Spleen (tissue), 11 donors: ENCODE data around the gene CYP19A1. TPM values are rescaled to one million over a fixed set of nuclear protein-coding genes. Genes with fewer than 3 reads are reported as not detected.
A peak's percentile ranks its signal among the peaks of the same experiment; 100 is the strongest.

Source experiments
- DNase-seq: peaks from one replicate; pipeline ENCODE4 v3.0.0-alpha.2; 2020
- H3K27ac ChIP-seq, 8 donors: fragments of 200-600 bp; sonication (generic) in 7 of 8; 1 replicate in 4 of 8; 2 replicates in 4 of 8; pipeline versions ENCODE4 v1.5.0 to v1.8.0; 2016 to 2021; ENCODE audit warnings: inconsistent platforms in 4 of 8, mild to moderate bottlenecking in 4 of 8, moderate library complexity in 1 of 8
- H3K27me3 ChIP-seq, 7 donors: fragments of 200-600 bp; sonication (generic) in 6 of 7; replicated peaks in 1 of 7; 1 replicate in 4 of 7; 2 replicates in 3 of 7; pipeline versions ENCODE4 v1.5.0 to v1.8.0; 2016 to 2021; ENCODE audit warnings: inconsistent platforms in 3 of 7, mild to moderate bottlenecking in 1 of 7
- H3K36me3 ChIP-seq, 6 donors: fragments of 200-600 bp; sonication (generic) in 5 of 6; 1 replicate in 4 of 6; 2 replicates in 2 of 6; pipeline versions ENCODE4 v1.5.0 to v1.8.0; 2016 to 2021; ENCODE audit warnings: inconsistent platforms in 2 of 6
- H3K4me1 ChIP-seq, 6 donors: fragments of 200-600 bp; sonication (generic) in 5 of 6; 1 replicate in 3 of 6; 2 replicates in 3 of 6; pipeline versions ENCODE4 v1.5.0 to v1.8.0; 2016 to 2021; ENCODE audit warnings: inconsistent platforms in 3 of 6
- H3K4me3 ChIP-seq, 8 donors: fragments of 200-600 bp; sonication (generic) in 7 of 8; 1 replicate in 4 of 8; 2 replicates in 4 of 8; pipeline versions ENCODE4 v1.5.0 to v1.8.0; 2016 to 2021; ENCODE audit warnings: inconsistent platforms in 4 of 8, mild to moderate bottlenecking in 4 of 8, moderate library complexity in 2 of 8
- H3K9me3 ChIP-seq, 8 donors: fragments of 200-600 bp; sonication (generic) in 7 of 8; 1 replicate in 4 of 8; 2 replicates in 4 of 8; pipeline versions ENCODE4 v1.5.0 to v1.8.0; 2016 to 2021; ENCODE audit warnings: inconsistent platforms in 4 of 8
- POLR2A ChIP-seq, 3 donors: fragments of 450-650 bp; IDR thresholded peaks; one replicate each; pipeline ENCODE4 v1.5.1; 2017; ENCODE audit warnings: antibody characterized with exemption in 3 of 3, mild to moderate bottlenecking in 1 of 3
- POLR2AphosphoS5 ChIP-seq, 3 donors: sonication (generic); formaldehyde crosslinking; IDR thresholded peaks; one replicate each; pipeline ENCODE4 v1.5.1; 2017; ENCODE audit warnings: antibody characterized with exemption in 3 of 3
- WGBS, 5 donors: extraction: QIAGEN DNeasy Blood & Tissue Kit in 3 of 5; methylation state at CpG; one replicate each; pipeline versions ENCODE4 v1.1.5 to v1.1.7; 2013 to 2018; 5-methylcytosine and 5-hydroxymethylcytosine counted together
- intact Hi-C: fragments of 100-400 bp; cut with DNase I; formaldehyde crosslinking; loops from one replicate; pipeline ENCODE4 v1.15.0; 2023; ENCODE audit warnings: low total_unique reads
- polyA plus RNA-seq, 3 donors: library from polyadenylated mRNA; stranded (reverse); fragments of 200-250 nt; gene quantifications; one replicate each; pipeline ENCODE4 v1.2.1, GENCODE V29; 2013
- total RNA-seq, 7 donors: library from RNA; depleted of rRNA in 3 of 7; stranded (reverse); fragments of >200 nt in 3 of 7; fragmentation: NEBNext Ultra II Directional in 4 of 7; extraction: Animal tissue kit (Norgen Biotek cat#: 25700) in 4 of 7; gene quantifications; one replicate each; pipeline versions ENCODE4 v1.1.0 to v1.2.1, GENCODE V29; 2016 to 2021
- TF ChIP-seq, protein P1 (sequence below), 11 experiments: fragments of 200-600 bp in 7 of 11; fragments of 450-650 bp in 4 of 11; sonication (generic) in 4 of 11; IDR thresholded peaks in 8 of 11; conservative IDR thresholded peaks in 3 of 11; 1 replicate in 7 of 11; 2 replicates in 4 of 11; pipeline versions ENCODE4 v1.4.0 to v1.8.0; 2016 to 2021; ENCODE audit warnings: antibody characterized with exemption in 11 of 11, inconsistent platforms in 4 of 11, mild to moderate bottlenecking in 1 of 11
- donor health status: healthy with polysubstance abuse.
- donor health status: DM: no; HTN: no; CAD: no; lungs with moderate emphysema.
- donor health status: DM: no; HTN: no; CAD: no.
- donor health status: Bipolar disorder and iron deficiency.
- donor health status: healthy.
- donor health status: DM: no; HTN: no; CAD: no.
- donor health status: DM: yes; HTN: yes; CAD: no.

CYP19A1 gene
- total and polyA plus RNA-seq, 10 donors = 0.13 to 5.6 (median 0.96) TPM; not detected in 1

DNA sequence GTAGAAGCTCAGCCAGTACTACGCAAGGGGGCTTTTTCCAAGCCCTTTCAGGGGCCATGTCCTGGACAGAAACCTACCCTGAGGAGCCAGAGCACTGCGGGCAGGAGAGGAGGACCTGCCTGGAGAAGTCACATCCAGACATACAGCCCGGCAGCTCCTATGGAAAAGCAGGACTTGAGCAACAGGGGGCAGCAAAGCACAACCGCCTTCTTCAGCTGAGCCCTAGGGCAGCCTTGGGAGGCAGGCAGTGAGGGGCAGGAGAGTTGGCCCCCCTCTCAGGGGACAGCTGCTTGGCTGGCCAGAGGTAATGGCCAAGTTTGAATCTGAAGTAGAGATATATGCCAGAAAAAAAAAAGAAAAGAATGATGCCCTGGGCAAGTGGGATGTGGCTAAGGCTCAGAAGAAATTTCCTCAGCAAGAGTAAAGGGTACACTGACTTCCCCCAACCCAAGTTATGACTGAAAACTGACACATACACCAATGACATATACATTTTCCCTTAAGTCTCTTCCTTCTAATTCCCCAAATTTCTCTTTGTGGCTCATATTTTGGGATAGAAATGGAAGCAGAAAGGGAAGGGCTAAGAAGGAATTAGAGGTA is 56.9 kb downstream of the CYP19A1 start:
- H3K4me3 ChIP-seq = no peak overlapping the region
- intact Hi-C loops = loop anchor here (10.0 kb wide), 1 partner anchor 103 kb away; no protein-coding TSS in a partner anchor
- no peaks in the 10 kb centered on the region for H3K36me3 ChIP-seq
- H3K27me3 ChIP-seq = peaks cover 0 to 5% (median 0%) of the 10 kb centered on the region in 7 donors
- DNase-seq = no peak
- peak overlapping the region in 2 of 8 donors; percentile 13 to 53 for H3K27ac ChIP-seq
- no peaks in the 10 kb centered on the region for H3K9me3 ChIP-seq
- TF ChIP-seq, protein P1, sequence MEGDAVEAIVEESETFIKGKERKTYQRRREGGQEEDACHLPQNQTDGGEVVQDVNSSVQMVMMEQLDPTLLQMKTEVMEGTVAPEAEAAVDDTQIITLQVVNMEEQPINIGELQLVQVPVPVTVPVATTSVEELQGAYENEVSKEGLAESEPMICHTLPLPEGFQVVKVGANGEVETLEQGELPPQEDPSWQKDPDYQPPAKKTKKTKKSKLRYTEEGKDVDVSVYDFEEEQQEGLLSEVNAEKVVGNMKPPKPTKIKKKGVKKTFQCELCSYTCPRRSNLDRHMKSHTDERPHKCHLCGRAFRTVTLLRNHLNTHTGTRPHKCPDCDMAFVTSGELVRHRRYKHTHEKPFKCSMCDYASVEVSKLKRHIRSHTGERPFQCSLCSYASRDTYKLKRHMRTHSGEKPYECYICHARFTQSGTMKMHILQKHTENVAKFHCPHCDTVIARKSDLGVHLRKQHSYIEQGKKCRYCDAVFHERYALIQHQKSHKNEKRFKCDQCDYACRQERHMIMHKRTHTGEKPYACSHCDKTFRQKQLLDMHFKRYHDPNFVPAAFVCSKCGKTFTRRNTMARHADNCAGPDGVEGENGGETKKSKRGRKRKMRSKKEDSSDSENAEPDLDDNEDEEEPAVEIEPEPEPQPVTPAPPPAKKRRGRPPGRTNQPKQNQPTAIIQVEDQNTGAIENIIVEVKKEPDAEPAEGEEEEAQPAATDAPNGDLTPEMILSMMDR (IDR thresholded peaks at IDR 0.05 in 8 of 11, conservative IDR thresholded peaks at IDR 0.05 in 3 of 11) = peak in 9 of 11 experiments; percentile 21 to 68 (median 49)
- no peak for TF ChIP-seq POLR2AphosphoS5 (IDR thresholded peaks at IDR 0.05)
- peaks cover 0 to 29% (median 10%) of the 10 kb centered on the region in 6 donors for H3K4me1 ChIP-seq
- WGBS, 5 donors = 34 to 50% (median 38%) methylated on average over 4 of the region's 4 CpGs

DNA sequence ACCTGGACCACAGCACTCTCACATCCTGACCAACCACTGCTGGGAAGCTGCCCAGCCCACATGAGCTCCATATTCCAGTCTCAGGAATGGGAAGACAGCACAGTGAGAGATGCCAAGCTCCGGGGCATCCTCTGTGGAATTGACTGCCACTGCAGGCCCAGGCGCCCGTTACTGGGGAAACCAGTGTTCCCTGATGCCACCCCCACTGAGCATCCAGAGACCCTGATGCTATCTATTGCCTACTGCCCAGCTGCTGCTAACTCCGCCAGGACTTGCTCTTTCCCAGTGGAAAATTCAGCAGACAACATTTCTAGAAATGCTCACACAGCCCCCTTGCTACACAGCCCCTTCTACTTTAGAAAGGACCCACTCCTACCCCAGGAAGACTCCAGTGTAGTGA is 57.6 kb downstream of the CYP19A1 start:
- peak overlapping the region in 1 of 8 donors; percentile 13 for H3K27ac ChIP-seq
- TF ChIP-seq, protein P1 (IDR thresholded peaks at IDR 0.05 in 8 of 11, conservative IDR thresholded peaks at IDR 0.05 in 3 of 11) = no peak
- TF ChIP-seq POLR2AphosphoS5 (IDR thresholded peaks at IDR 0.05) = no peak
- DNase-seq = no peak
- H3K9me3 ChIP-seq = no peaks in the 10 kb centered on the region
- H3K27me3 ChIP-seq = peaks cover 0 to 5% (median 0%) of the 10 kb centered on the region in 7 donors
- H3K36me3 ChIP-seq = no peaks in the 10 kb centered on the region
- H3K4me3 ChIP-seq = no peak overlapping the region
- intact Hi-C loops = loop anchor here (10.0 kb wide), 1 partner anchor 104 kb away; no protein-coding TSS in a partner anchor
- 94 to 100% (median 96%) methylated on average over 4 of the region's 4 CpGs for WGBS, 5 donors
- H3K4me1 ChIP-seq = peaks cover 0 to 29% (median 10%) of the 10 kb centered on the region in 6 donors

DNA sequence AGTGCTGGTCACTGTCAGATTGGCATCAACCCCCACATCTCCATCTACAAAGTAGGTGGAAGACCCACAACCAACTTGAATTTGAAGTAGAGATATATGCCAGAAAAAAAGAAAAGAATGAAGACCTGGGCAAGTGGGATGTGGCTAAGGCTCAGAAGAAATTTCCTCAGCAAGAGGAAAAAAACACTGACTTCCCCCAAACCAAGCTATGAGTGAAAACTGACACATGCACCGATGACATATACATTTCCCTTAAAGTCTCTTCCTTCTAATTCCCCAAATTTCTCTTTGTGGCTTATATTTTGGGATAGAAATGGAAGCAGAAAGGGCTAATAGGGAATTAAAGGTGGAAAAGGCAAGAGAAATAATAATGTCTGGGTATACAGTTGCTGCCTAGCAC is 59.0 kb downstream of the CYP19A1 start:
- 65 to 89% (median 80%) methylated on average over 1 of the region's 1 CpG for WGBS, 5 donors
- TF ChIP-seq POLR2AphosphoS5 (IDR thresholded peaks at IDR 0.05) (no peak), POLR2A (IDR thresholded peaks at IDR 0.05) (no peak)
- TF ChIP-seq, protein P1 (IDR thresholded peaks at IDR 0.05 in 8 of 11, conservative IDR thresholded peaks at IDR 0.05 in 3 of 11) = no peak
- H3K9me3 ChIP-seq = no peaks in the 10 kb centered on the region
- H3K36me3 ChIP-seq = no peaks in the 10 kb centered on the region
- H3K4me3 ChIP-seq = no peak overlapping the region
- peaks cover 0 to 14% (median 0%) of the 10 kb centered on the region in 7 donors for H3K27me3 ChIP-seq
- H3K27ac ChIP-seq = no peak overlapping the region
- DNase-seq = no peak
- peaks cover 0 to 29% (median 10%) of the 10 kb centered on the region in 6 donors for H3K4me1 ChIP-seq
- intact Hi-C loops = no loop called here

DNA sequence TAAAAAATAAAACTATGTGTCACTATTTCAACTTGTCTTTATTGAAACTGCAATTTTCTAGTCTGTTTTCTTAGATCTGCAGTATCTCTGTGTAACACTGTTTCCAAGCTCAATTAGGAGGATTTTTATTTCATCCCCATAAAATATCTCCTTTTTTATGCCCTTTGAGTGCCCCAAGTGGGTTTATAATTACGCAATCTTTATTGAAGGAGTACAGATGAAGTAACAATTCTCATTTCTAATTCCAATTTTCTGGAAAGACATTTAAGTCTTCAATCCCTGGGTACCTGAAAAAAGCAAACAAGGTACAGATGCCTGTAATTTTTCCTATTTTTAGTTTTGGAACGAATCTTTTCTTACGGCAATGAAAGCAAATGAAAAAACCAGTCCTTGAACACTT is 61.3 kb downstream of the CYP19A1 start:
- DNase-seq = no peak
- Histone ChIP-seq H3K27ac (no peak overlapping the region), H3K4me1 (peaks cover 0 to 11% (median 0%) of the 10 kb centered on the region in 6 donors), H3K4me3 (no peak overlapping the region), H3K36me3 (no peaks in the 10 kb centered on the region), H3K27me3 (peaks cover 0 to 19% (median 0%) of the 10 kb centered on the region in 7 donors), H3K9me3 (no peaks in the 10 kb centered on the region)
- intact Hi-C loops = no loop called here
- WGBS, 5 donors = 90 to 97% (median 91%) methylated on average over 3 of the region's 3 CpGs
- no peak for TF ChIP-seq POLR2AphosphoS5 (IDR thresholded peaks at IDR 0.05)
- TF ChIP-seq POLR2A (IDR thresholded peaks at IDR 0.05) = no peak
- TF ChIP-seq, protein P1 (IDR thresholded peaks at IDR 0.05 in 8 of 11, conservative IDR thresholded peaks at IDR 0.05 in 3 of 11) = no peak
